Measurements from ENCODE around the gene FBXO5.
"Not testable (repeated sequence)": the region's sequence is repeated elsewhere in the genome, so short reads cannot be mapped to it uniquely, and the experiment has no call there.

GRCh38 chr6:152966168-152966894 lies 16.5 kb downstream of the FBXO5 start:
- TF ChIP-seq CTCF, POLR2A (IDR thresholded peaks at IDR 0.05): not testable (repeated sequence)
